ENCODE results near the gene FOCAD.
"Not testable (repeated sequence)": the region's sequence is repeated elsewhere in the genome, so short reads cannot be mapped to it uniquely, and the experiment has no call there.

Gene FOCAD

GRCh38 chr9:20673537-20673936 is 10.5 kb upstream of the FOCAD start:
- not testable (repeated sequence) for DNase-seq

- no peak for DNase-seq
These were observed 2.6 kb upstream of the FOCAD start for GRCh38 chr9:20681467-20681866.

- peak; percentile 19 to 50 for DNase-seq
These were observed 566 bp upstream of the FOCAD start for GRCh38 chr9:20683351-20684034.

GRCh38 chr9:20684875-20685696 is 1.0 kb downstream of the FOCAD start:
- DNase-seq, result no peak

- no peak for DNase-seq
These were observed 1.7 kb downstream of the FOCAD start for GRCh38 chr9:20685769-20686168.

- DNase-seq, result no peak
These were observed 5.8 kb downstream of the FOCAD start for GRCh38 chr9:20689833-20690232.

- no peak for DNase-seq
These were observed 8.5 kb downstream of the FOCAD start for GRCh38 chr9:20692554-20692953.

GRCh38 chr9:20693068-20693467 is 9.0 kb downstream of the FOCAD start:
- DNase-seq, result no peak

GRCh38 chr9:20694248-20694647 is 10.2 kb downstream of the FOCAD start:
- no peak for DNase-seq

- no peak for DNase-seq
These were observed 13.1 kb downstream of the FOCAD start for GRCh38 chr9:20697021-20697719.

GRCh38 chr9:20698782-20699181 is 14.7 kb downstream of the FOCAD start:
- no peak for DNase-seq

- DNase-seq, result peak; percentile 2 to 54
These were observed 17.0 kb downstream of the FOCAD start for GRCh38 chr9:20701060-20701459.

- no peak for DNase-seq
These were observed 18.5 kb downstream of the FOCAD start for GRCh38 chr9:20702570-20702969.

- DNase-seq, result peak; percentile 16 to 58
These were observed 19.1 kb downstream of the FOCAD start for GRCh38 chr9:20703146-20703545.

- no peak for DNase-seq
These were observed 23.6 kb downstream of the FOCAD start for GRCh38 chr9:20707708-20708107.

- no peak for DNase-seq
These were observed 29.1 kb downstream of the FOCAD start for GRCh38 chr9:20713172-20713571.

- no peak for DNase-seq
These were observed 30.7 kb downstream of the FOCAD start for GRCh38 chr9:20714442-20715415.

GRCh38 chr9:20722221-20722620 is 38.2 kb downstream of the FOCAD start:
- DNase-seq, result no peak

- no peak for DNase-seq
These were observed 41.6 kb downstream of the FOCAD start for GRCh38 chr9:20725675-20726074.

GRCh38 chr9:20726144-20726543 is 42.1 kb downstream of the FOCAD start:
- DNase-seq, result no peak

GRCh38 chr9:20728493-20729220 is 44.6 kb downstream of the FOCAD start:
- peak; percentile 37 to 72 for DNase-seq

- no peak for DNase-seq
These were observed 45.5 kb downstream of the FOCAD start for GRCh38 chr9:20729523-20729922.
